ENCODE data around the gene WNT1.

The WNT1 gene

DNA sequence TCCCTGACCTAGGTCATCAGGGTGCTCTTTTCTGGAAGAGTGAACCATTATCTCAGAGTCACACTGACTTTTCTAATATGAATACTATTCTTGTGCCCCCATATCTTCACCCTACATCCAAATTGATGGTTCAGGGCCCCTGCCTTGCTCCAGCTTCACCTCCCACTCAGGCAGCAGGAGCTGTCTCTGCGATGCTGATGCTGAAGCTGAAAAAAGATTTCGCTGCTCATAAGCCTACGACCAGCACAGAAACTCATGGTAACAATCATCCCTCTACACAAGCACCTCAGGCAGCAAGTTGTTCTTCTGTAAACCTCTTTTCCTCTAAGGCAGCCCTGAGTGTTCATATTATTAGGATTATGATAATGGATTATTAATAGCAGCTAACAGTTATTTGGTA, 24.1 kb upstream of the WNT1 start:
- Mint-ChIP-seq H3K9me3 (no peaks in the 10 kb centered on the region), H3K4me3 (no peak overlapping the region), H3K27me3 (peaks cover 0 to 2% of the 10 kb centered on the region in 2 donors), H3K36me3 (peaks cover 19 to 47% of the 10 kb centered on the region in 2 donors), H3K27ac (no peak overlapping the region), H3K4me1 (peaks cover 41 to 54% of the 10 kb centered on the region in 2 donors)
- no peak for DNase-seq
- ATAC-seq (replicated peaks) = no peak

DNA sequence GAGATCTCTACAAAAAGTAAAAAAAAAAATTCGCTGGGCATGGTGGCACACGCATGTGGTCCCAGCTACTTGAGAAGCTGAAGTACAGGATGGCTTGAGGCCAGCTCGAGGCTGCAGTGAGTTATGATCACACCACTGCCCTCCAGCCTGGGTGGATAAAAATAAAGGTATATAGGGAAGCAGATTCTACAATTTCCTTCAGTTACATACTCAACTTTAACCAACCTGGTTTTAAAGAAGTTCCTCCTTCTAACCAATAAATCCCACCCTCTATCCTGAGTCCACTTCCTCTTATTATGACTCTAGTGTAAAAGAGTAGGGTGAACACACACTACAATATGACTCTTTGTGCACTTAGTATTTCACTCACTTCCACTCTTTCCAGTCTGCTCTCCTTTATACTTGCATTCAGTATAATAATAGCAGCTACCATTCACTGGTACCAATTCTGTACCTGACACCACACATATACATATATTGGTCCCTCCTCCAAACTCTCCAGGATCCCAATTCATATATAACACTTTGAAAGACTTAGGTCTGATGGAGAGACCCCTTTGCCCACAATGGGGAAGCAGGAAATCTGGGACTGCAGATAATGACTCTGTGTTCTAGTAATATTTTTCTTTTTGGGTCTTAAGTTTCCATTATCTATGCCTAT, 23.2 kb upstream of the WNT1 start:
- Mint-ChIP-seq H3K36me3 (peaks cover 19 to 44% of the 10 kb centered on the region in 2 donors), H3K4me1 (peaks cover 39 to 53% of the 10 kb centered on the region in 2 donors), H3K4me3 (no peak overlapping the region), H3K9me3 (no peaks in the 10 kb centered on the region), H3K27me3 (peaks cover 5 to 9% of the 10 kb centered on the region in 2 donors), H3K27ac (no peak overlapping the region)
- ATAC-seq (replicated peaks) (peak; percentile 11 to 34), DNase-seq (no peak)

DNA sequence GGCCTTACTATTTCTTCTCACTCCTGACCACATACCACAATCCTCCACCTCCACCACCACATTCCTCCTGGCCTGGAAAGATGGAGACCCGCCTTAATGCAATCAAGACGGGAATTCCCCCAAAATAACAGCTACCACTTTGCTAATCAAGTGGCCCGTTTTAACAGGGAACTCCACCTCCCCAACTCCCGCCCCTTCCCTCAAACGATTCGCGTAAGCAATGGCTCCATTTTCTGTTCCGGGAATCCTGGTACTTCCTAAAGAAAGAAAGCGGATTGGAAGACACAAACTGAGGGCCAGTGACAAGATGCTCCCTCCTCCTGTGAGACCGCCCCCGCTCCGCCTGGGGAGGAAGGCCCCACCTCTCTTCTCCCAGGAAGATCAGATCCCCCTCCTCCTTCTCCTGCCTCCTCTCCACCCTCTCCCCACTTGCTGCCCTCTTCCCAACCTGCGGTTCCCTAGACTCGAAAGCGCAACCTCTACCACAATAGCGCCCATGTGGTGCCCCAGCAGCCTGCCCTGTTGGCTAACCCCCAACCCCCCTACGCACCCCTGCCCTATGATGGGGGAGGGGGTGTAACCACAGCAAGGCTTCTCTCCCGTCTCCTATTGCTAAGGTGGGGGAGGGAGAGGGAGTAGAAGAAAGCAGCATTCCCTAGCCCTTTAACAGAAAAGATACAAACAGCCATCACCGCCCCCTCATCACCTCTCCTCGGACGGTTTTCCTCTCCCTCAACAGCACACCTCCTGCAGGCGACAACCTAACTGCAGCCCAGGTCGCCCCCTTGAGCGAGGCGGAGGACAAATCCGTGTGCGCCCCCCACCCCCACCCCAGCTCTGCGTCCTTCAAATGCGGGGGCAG, 21.6 kb upstream of the WNT1 start:
- Mint-ChIP-seq H3K27ac (peak overlapping the region; percentile 97), H3K27me3 (peaks cover 8 to 16% of the 10 kb centered on the region in 2 donors), H3K4me1 (peaks cover 39 to 47% of the 10 kb centered on the region in 2 donors), H3K36me3 (peaks cover 19 to 44% of the 10 kb centered on the region in 2 donors), H3K4me3 (peak overlapping the region; percentile 94 to 96), H3K9me3 (no peaks in the 10 kb centered on the region)
- DNase-seq (no peak), ATAC-seq (replicated peaks) (peak; percentile 47 to 52)

DNA sequence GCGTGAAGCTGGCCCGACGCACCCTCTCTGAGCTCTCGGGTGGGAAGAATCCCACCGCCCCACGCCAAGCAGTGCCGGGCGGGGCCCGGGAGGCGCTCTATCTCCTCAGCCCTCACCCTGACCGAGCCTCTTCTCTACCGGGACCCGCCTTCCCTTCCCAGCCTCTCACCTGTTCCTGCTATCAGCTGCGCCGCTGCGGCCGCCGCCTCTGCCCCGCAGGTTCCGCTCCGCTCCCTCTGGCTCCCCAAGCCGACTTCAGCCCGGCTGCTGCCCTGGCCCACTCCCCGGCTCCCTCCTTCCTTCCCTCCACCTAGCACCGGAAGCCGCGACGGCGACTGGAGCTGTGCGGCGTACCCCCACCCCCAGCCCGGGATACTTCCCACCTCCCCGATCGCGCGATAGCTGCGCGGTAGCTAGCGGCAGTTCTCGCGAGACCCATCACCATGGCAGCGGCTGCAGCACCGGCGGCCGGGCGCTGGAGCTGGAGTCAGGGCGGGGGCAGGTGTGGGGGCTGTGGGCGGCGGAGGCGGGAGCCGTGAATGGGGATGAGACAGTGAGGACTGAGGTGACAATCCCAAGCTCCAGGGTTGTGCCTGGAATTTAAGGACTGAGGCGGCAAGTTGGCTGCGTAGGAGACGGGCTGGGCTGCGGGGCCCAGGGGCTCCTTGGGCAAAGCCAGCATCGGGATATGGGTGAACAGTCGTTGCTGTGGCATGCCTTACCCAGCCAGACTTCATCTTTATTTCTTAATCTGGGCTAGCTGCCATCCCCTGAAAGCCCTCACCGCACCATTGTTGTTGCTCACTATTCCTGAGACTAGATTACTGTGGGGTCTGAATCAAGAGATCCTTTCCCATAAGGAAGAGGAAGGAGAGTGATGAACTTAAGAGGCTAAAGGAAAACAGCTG, 20.7 kb upstream of the WNT1 start, which contains the start of gene ARF3:
ARF3 (minus strand) TSS at position 347 of the 908 bp plus-strand sequence. CDS start 16,392 bp downstream, outside the sequence.
- peak; percentile 91 to 94 for ATAC-seq (replicated peaks)
- Mint-ChIP-seq H3K9me3 (no peaks in the 10 kb centered on the region), H3K36me3 (peaks cover 15 to 41% of the 10 kb centered on the region in 2 donors), H3K4me3 (peak within 1 kb of the TSS; percentile 94 to 96), H3K27ac (peak within 1 kb of the TSS; percentile 97), H3K4me1 (peaks cover 37 to 47% of the 10 kb centered on the region in 2 donors), H3K27me3 (peaks cover 8 to 16% of the 10 kb centered on the region in 2 donors)
- DNase-seq = peak; percentile 86

DNA sequence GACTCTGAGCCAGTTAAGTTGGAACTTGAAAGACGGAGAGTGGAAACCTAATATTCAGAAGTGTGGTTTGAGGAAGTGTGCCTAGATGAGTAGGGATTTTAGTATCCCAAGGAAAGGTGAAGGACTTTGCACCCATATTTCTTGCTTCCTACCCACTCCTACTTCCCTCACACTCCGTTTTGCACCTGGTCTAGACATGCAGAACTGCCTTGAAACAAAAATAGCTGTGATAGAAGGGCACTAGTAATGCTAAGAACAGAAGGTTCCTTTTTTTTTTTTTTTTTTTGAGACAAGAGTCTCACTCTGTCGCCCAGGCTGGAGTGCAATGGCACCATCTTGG, 20.1 kb upstream of the WNT1 start:
- DNase-seq (no peak), ATAC-seq (replicated peaks) (peak; percentile 22 to 24)
- Mint-ChIP-seq H3K27ac (peak overlapping the region; percentile 9), H3K36me3 (peaks cover 10 to 35% of the 10 kb centered on the region in 2 donors), H3K27me3 (peaks cover 8 to 16% of the 10 kb centered on the region in 2 donors), H3K4me1 (peaks cover 33 to 47% of the 10 kb centered on the region in 2 donors), H3K9me3 (no peaks in the 10 kb centered on the region), H3K4me3 (peak overlapping the region; percentile 94 to 96)

DNA sequence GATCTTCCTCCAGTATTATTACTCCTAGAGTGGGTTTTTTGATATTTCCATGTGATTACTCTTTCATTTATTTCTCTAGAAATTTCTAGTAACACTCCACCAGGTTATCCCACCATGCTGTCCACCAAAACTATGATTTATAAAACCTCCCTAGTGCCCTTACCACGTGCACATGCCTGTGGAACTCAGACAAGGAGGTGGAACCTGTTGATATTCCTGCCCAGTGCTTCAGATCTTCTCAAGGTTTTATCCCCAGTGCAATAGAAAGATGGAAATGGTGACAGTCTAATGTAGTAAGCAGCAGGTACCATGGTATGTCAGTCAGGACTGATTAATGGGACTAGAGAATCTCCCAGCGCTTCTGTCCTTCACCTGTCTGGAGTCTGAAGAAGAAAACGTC, 17.3 kb upstream of the WNT1 start:
- peaks cover 8 to 14% of the 10 kb centered on the region in 2 donors for H3K36me3 Mint-ChIP-seq
- peaks cover 27 to 33% of the 10 kb centered on the region in 2 donors for H3K4me1 Mint-ChIP-seq
- no peak overlapping the region for H3K27ac Mint-ChIP-seq
- H3K4me3 Mint-ChIP-seq = no peak overlapping the region
- H3K9me3 Mint-ChIP-seq = no peaks in the 10 kb centered on the region
- ATAC-seq (replicated peaks) (no peak), DNase-seq (no peak)
- peaks cover 8 to 16% of the 10 kb centered on the region in 2 donors for H3K27me3 Mint-ChIP-seq

DNA sequence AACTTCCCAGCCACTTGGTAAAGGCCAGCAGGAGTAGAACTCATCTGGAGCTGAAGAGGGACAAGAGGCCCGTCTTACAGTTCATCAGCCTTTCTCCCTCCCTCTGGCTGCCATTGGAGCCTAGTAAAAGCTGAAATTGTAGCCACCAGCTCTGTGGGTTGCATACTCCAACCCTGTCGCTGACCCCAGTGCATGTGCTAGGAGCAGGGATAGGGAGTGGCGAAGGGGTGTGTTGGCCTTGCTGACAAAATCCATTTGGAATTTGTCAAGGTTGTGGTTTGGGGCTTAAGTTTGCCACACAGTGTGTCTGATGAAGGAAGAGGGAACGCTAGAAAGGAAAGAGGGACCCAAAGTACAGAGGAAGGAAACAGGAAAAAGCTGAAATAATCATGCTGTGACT, 16.8 kb upstream of the WNT1 start:
- DNase-seq (no peak), ATAC-seq (replicated peaks) (no peak)
- Mint-ChIP-seq H3K27me3 (peaks cover 8 to 16% of the 10 kb centered on the region in 2 donors), H3K4me3 (no peak overlapping the region), H3K4me1 (peaks cover 24 to 33% of the 10 kb centered on the region in 2 donors), H3K36me3 (peaks cover 5 to 9% of the 10 kb centered on the region in 2 donors), H3K9me3 (no peaks in the 10 kb centered on the region), H3K27ac (no peak overlapping the region)

DNA sequence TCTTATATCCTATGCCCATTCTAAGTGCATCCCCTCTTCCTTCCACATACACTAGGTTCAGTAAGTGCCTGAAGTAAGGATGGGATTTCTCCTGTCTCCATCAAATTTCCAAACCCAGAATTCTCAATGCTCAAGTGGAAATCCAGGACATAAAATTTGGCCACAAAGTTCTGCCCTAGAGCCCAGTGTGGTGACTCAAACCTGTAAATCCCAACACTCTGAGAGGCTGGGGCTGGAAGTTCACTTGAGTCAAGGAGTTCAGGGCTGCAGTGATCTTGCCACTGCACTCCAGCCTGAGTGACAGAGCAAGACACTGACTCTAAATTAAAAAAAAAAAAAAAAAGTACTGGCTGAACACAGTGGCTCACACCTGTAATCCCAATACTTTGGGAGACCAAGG, 16.3 kb upstream of the WNT1 start:
- DNase-seq (no peak), ATAC-seq (replicated peaks) (no peak)
- Mint-ChIP-seq H3K4me1 (peaks cover 23 to 33% of the 10 kb centered on the region in 2 donors), H3K27ac (no peak overlapping the region), H3K4me3 (no peak overlapping the region), H3K36me3 (peaks cover 5 to 7% of the 10 kb centered on the region in 2 donors), H3K27me3 (peaks cover 8 to 16% of the 10 kb centered on the region in 2 donors), H3K9me3 (no peaks in the 10 kb centered on the region)

DNA sequence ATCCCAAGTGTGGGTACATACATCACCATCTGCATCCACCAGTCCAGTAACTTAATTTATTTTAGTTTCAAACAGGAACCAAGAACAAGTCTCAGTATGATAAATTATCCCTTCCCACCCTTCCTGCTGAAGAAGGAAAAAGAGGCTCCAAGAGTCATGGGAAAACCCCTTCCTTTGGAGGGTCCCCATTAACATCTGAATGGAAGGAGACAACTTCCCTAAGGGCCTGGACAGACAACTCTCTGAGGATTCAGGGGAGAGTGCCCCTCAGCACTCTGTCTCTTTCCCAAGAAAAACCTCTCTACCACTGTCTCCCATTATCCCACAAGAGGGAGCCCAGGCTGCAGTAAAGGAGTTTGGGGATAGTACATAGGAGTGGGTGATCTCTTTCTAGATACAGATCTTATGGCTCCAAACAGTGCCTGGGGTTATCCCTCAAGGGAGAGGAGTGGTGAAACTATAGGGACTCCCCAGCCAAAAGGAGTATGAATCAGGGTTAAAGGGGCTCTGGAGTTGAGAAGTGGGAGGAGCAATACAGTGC, 12.8 kb upstream of the WNT1 start:
- H3K27me3 Mint-ChIP-seq = peaks cover 6 to 13% of the 10 kb centered on the region in 2 donors
- no peaks in the 10 kb centered on the region for H3K9me3 Mint-ChIP-seq
- H3K4me1 Mint-ChIP-seq = peaks cover 23 to 39% of the 10 kb centered on the region in 2 donors
- DNase-seq (no peak), ATAC-seq (replicated peaks) (peak; percentile 38 to 65)
- H3K36me3 Mint-ChIP-seq = no peaks in the 10 kb centered on the region
- no peak overlapping the region for H3K4me3 Mint-ChIP-seq
- H3K27ac Mint-ChIP-seq = no peak overlapping the region

DNA sequence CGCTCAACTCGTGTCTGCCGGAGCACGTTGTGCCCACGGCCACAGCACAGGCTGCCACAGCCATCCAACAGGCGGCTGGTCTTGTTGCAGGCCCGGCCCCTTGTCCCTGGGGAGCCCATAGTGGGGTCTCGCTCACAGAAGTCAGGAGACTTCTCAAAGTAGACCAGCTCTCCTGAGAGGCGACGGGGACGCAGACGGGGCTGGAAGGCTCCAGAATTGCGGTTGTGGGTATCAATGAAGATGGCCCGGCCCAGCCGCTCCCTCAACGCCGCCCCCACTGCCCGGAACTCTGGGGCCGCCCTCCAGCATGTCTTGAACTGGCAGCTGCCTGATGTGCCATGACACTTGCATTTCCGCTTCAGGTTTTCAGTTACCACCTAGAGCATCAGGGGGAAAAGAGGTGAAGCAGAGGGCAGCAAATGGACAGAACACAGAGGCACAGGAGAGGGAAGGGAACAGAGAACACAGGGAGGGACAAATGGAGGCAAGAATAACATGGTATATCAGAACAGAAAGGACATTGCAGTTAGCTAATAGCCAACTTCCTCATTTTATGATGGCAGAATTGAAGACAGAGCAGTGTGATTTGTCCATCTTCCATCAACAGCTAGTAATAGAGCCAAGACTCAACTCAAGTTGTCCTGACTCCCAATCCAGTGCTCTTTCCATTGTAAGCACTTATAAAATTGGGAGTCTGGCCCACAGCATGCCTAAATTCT, 11.8 kb upstream of the WNT1 start:
- ATAC-seq (replicated peaks) = peak in 1 of 2 donors; percentile 26
- no peak for DNase-seq
- peaks cover 0 to 2% of the 10 kb centered on the region in 2 donors for H3K36me3 Mint-ChIP-seq
- peaks cover 31 to 48% of the 10 kb centered on the region in 2 donors for H3K4me1 Mint-ChIP-seq
- H3K9me3 Mint-ChIP-seq = no peaks in the 10 kb centered on the region
- H3K27ac Mint-ChIP-seq = no peak overlapping the region
- H3K27me3 Mint-ChIP-seq = peaks cover 12 to 15% of the 10 kb centered on the region in 2 donors
- H3K4me3 Mint-ChIP-seq = no peak overlapping the region

DNA sequence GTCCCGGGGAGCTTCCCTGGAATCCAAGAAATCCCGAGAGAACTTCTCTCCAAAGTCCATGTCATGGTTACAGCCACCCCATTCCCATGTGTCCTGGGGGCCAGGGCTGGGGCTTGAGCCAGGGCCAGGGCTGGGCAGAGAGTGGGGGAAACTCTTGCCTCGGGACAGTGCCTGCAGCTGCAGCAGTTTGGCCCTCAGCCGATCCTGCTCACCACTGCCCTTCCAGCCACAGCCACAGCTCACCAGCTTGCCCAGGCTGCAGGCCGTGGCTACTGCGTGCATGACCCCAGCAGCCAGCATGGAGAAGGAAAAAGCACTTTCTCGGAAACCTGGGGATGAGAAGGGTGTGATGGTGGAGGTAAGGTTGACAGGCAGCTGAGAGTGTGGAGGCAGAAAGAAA, 10.1 kb upstream of the WNT1 start:
- Mint-ChIP-seq H3K4me3 (no peak overlapping the region), H3K4me1 (peaks cover 44 to 65% of the 10 kb centered on the region in 2 donors), H3K27me3 (peaks cover 29 to 32% of the 10 kb centered on the region in 2 donors), H3K9me3 (no peaks in the 10 kb centered on the region), H3K36me3 (peaks cover 0 to 2% of the 10 kb centered on the region in 2 donors), H3K27ac (no peak overlapping the region)
- no peak for ATAC-seq (replicated peaks)
- no peak for DNase-seq

DNA sequence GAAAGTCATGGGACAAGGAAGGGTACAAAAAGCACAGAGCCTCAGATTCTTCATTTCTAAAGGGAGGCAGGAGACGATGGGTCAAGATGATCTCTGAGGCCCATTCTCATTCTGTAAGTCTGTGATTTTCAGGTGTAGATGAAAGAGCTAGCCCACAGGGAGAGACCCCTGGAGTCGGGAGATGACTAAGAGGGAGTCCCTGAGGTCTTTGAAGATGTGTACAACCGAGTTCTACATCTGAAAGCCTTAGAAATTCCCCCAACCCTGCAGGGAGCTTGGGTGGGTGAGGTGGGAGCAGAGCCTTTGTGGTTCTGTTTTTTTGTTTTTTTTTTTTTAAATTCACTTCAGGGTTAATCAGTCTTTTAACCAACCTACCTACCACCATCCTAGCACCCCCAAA, 9.7 kb upstream of the WNT1 start:
- peaks cover 44 to 65% of the 10 kb centered on the region in 2 donors for H3K4me1 Mint-ChIP-seq
- no peak for DNase-seq

DNA sequence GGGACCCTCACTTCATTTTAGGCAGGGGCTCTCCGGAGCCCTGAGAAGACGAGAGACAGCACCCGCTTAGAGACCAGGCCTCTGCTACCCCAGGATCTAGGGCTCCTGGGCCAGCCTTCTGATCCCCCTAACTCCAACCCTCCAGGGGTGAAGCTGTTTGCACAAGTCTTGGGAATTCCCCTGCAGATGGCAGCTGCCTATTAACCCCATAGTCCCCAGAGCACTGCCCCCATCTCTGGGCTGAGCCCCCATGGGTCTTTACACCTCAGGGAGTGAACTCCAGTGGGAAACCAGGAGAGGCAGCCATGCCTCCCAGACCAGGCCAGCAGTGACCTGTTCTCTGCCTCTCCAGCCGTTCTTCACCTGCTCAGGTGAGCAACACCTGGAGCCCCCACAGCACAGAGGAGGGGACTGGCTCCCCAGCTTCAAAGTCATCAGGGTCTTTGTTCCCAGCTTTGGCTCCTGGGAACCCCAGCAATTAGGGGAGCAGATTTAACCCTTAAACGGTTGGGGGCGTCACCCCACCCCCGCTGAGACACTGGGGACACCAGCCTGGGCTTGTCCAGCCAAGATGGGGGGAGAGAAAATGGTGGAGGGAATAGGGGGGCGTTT, 8.9 kb upstream of the WNT1 start:
- Mint-ChIP-seq H3K4me3 (peak overlapping the region; percentile 45 to 46), H3K4me1 (peaks cover 47 to 70% of the 10 kb centered on the region in 2 donors), H3K27me3 (peaks cover 41 to 45% of the 10 kb centered on the region in 2 donors), H3K9me3 (no peaks in the 10 kb centered on the region), H3K27ac (peak overlapping the region; percentile 56), H3K36me3 (peaks cover 0 to 2% of the 10 kb centered on the region in 2 donors)
- ATAC-seq (replicated peaks) (no peak), DNase-seq (no peak)

More for the DNA sequence above, 9.7 kb upstream of the WNT1 start:
- Mint-ChIP-seq H3K9me3 (no peaks in the 10 kb centered on the region), H3K27me3 (peaks cover 33 to 37% of the 10 kb centered on the region in 2 donors), H3K27ac (no peak overlapping the region), H3K4me3 (no peak overlapping the region), H3K36me3 (peaks cover 0 to 2% of the 10 kb centered on the region in 2 donors)
- ATAC-seq (replicated peaks) = peak in 1 of 2 donors; percentile 35
